T-helper 1 cell treated with Interleukin-12 subunit alpha and Interleukin-12 subunit beta and Interleukin-4 antibody, amounts not matched to agents 30 ng/mL and 1 ng/mL, for 36 hours (primary cell): ENCODE measurements around the gene DCLK1. TPM values are rescaled to one million over a fixed set of nuclear protein-coding genes. Genes with fewer than 3 reads are reported as not detected.

Experiments
- intact Hi-C: fragments of 100-400 bp; cut with micrococcal nuclease; formaldehyde crosslinking; loops from one replicate; pipeline ENCODE4 v1.15.1; 2024
- total RNA-seq: library from RNA; stranded (reverse); gene quantifications from 2 replicates; pipeline ENCODE4 v1.2.3, GENCODE V29; 2022

Gene DCLK1
- total RNA-seq, 1 donor from 2014 or later, result not detected

GRCh38 chr13:35954207-35954560, 177.0 kb downstream of the DCLK1 start:
- intact Hi-C loops, result no loop called here

GRCh38 chr13:35953537-35954206, 177.5 kb downstream of the DCLK1 start:
- intact Hi-C loops, result no loop called here

- intact Hi-C loops, result no loop called here
Measured at GRCh38 chr13:35947315-35947714, 183.9 kb downstream of the DCLK1 start.

- intact Hi-C loops, result no loop called here
Measured at GRCh38 chr13:35945368-35945767, 185.8 kb downstream of the DCLK1 start.

GRCh38 chr13:35941374-35941773, 189.8 kb downstream of the DCLK1 start:
- intact Hi-C loops, result no loop called here

- intact Hi-C loops, result no loop called here
Measured at GRCh38 chr13:35940734-35941133, 190.4 kb downstream of the DCLK1 start.

- intact Hi-C loops, result no loop called here
Measured at GRCh38 chr13:35936246-35936978, 194.8 kb downstream of the DCLK1 start.

GRCh38 chr13:35930665-35931631, 200.2 kb downstream of the DCLK1 start:
- intact Hi-C loops, result no loop called here

GRCh38 chr13:35927567-35928021, 203.6 kb downstream of the DCLK1 start:
- intact Hi-C loops, result no loop called here

GRCh38 chr13:35926859-35927530, 204.2 kb downstream of the DCLK1 start:
- intact Hi-C loops, result no loop called here

GRCh38 chr13:35925669-35926068, 205.5 kb downstream of the DCLK1 start:
- intact Hi-C loops, result no loop called here

- intact Hi-C loops, result no loop called here
Measured at GRCh38 chr13:35923347-35923746, 207.8 kb downstream of the DCLK1 start.

GRCh38 chr13:35920816-35921215, 210.4 kb downstream of the DCLK1 start:
- intact Hi-C loops, result no loop called here

- intact Hi-C loops, result no loop called here
Measured at GRCh38 chr13:35917942-35918645, 213.1 kb downstream of the DCLK1 start.

- intact Hi-C loops, result no loop called here
Measured at GRCh38 chr13:35917252-35917941, 213.8 kb downstream of the DCLK1 start.

- intact Hi-C loops, result no loop called here
Measured at GRCh38 chr13:35916146-35916545, 215.0 kb downstream of the DCLK1 start.

GRCh38 chr13:35914662-35915061, 216.5 kb downstream of the DCLK1 start:
- intact Hi-C loops, result no loop called here

GRCh38 chr13:35912841-35913240, 218.3 kb downstream of the DCLK1 start:
- intact Hi-C loops, result no loop called here

- intact Hi-C loops, result no loop called here
Measured at GRCh38 chr13:35909837-35910540, 221.2 kb downstream of the DCLK1 start.
